PFSK-1 (cell line): ENCODE results near the gene KIFAP3.

ENCODE experiments used
- FOXP2 ChIP-seq: optimal IDR thresholded peaks from 2 replicates; pipeline ENCODE3; 2011; ENCODE audit warnings: borderline replicate concordance, control low read depth, inconsistent platforms; ENCODE audit not compliant: insufficient read depth; ENCODE audit errors: extremely low read length, extremely low read depth
- POLR2AphosphoS5 ChIP-seq: IDR thresholded peaks from 2 replicates; pipeline ENCODE4 v1.6.1; 2012; ENCODE audit warnings: low read depth, mild to moderate bottlenecking, control low read depth, low read length, moderate library complexity
- REST ChIP-seq, 2 experiments: IDR thresholded peaks; 2 replicates each; pipeline versions ENCODE4 v1.6.1 to v1.8.0; 2011 to 2012; ENCODE audit warnings: low read depth in 2 of 2, low read length in 2 of 2, control low read depth in 1 of 2, inconsistent platforms in 1 of 2, mild to moderate bottlenecking in 1 of 2, moderate library complexity in 1 of 2; ENCODE audit not compliant: insufficient read depth in 1 of 2
- SIN3A ChIP-seq: IDR thresholded peaks from 2 replicates; pipeline ENCODE4 v1.6.1; 2012; ENCODE audit warnings: mild to moderate bottlenecking, low read length, moderate library complexity, borderline replicate concordance; ENCODE audit not compliant: insufficient read depth
- TAF1 ChIP-seq: IDR thresholded peaks from 2 replicates; pipeline ENCODE4 v1.6.1; 2012; ENCODE audit warnings: low read length, control low read depth, borderline replicate concordance; ENCODE audit not compliant: insufficient read depth

GRCh38 chr1:169899519-169900217, 174.8 kb downstream of the KIFAP3 start:
- TF ChIP-seq TAF1 = no peak
- no peak for TF ChIP-seq POLR2AphosphoS5
- TF ChIP-seq SIN3A = no peak
- TF ChIP-seq REST (IDR thresholded peaks at IDR 0.05; ENCODE audit: insufficient read depth in 1 of 2, low read depth in 2 of 2, low read length in 2 of 2) = no peak
- no peak for TF ChIP-seq FOXP2
